ENCODE results near the gene CEP44. TPM values are rescaled to one million over a fixed set of nuclear protein-coding genes. Genes with fewer than 3 reads are reported as not detected.

The CEP44 gene
- total and polyA plus RNA-seq, 10 of the 15 experiments (the other 5 are each of a cell fraction or from before 2014, with no cell fraction given): 7.6 to 19.8 (median 14.2) TPM

- TF ChIP-seq POU2F2 (IDR thresholded peaks at IDR 0.05; ENCODE audit: borderline replicate concordance, low read depth, low read length): no peak
- TF ChIP-seq, protein P1, sequence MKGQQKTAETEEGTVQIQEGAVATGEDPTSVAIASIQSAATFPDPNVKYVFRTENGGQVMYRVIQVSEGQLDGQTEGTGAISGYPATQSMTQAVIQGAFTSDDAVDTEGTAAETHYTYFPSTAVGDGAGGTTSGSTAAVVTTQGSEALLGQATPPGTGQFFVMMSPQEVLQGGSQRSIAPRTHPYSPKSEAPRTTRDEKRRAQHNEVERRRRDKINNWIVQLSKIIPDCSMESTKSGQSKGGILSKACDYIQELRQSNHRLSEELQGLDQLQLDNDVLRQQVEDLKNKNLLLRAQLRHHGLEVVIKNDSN (IDR thresholded peaks at IDR 0.05; ENCODE audit: borderline replicate concordance, extremely low read length, insufficient read depth, low read depth, low read length): no peak
- TF ChIP-seq RUNX3 (IDR thresholded peaks at IDR 0.05; ENCODE audit: low read length): no peak
- TF ChIP-seq IKZF1 (conservative IDR thresholded peaks at IDR 0.05): no peak
- TF ChIP-seq, protein P2, sequence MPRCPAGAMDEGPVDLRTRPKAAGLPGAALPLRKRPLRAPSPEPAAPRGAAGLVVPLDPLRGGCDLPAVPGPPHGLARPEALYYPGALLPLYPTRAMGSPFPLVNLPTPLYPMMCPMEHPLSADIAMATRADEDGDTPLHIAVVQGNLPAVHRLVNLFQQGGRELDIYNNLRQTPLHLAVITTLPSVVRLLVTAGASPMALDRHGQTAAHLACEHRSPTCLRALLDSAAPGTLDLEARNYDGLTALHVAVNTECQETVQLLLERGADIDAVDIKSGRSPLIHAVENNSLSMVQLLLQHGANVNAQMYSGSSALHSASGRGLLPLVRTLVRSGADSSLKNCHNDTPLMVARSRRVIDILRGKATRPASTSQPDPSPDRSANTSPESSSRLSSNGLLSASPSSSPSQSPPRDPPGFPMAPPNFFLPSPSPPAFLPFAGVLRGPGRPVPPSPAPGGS (IDR thresholded peaks at IDR 0.05; ENCODE audit: borderline replicate concordance, insufficient read depth, low read depth, low read length, poor library complexity, severe bottlenecking): no peak
- no peak for TF ChIP-seq FOXM1 (IDR thresholded peaks at IDR 0.05; ENCODE audit: low read depth, low read length)
- TF ChIP-seq SP1 (IDR thresholded peaks at IDR 0.05; ENCODE audit: low read depth, low read length): no peak
- TF ChIP-seq SIN3A (IDR thresholded peaks at IDR 0.05; ENCODE audit: low read depth, low read length): no peak
- TF ChIP-seq HDAC2 (IDR thresholded peaks at IDR 0.05): no peak
- TF ChIP-seq, protein P3, sequence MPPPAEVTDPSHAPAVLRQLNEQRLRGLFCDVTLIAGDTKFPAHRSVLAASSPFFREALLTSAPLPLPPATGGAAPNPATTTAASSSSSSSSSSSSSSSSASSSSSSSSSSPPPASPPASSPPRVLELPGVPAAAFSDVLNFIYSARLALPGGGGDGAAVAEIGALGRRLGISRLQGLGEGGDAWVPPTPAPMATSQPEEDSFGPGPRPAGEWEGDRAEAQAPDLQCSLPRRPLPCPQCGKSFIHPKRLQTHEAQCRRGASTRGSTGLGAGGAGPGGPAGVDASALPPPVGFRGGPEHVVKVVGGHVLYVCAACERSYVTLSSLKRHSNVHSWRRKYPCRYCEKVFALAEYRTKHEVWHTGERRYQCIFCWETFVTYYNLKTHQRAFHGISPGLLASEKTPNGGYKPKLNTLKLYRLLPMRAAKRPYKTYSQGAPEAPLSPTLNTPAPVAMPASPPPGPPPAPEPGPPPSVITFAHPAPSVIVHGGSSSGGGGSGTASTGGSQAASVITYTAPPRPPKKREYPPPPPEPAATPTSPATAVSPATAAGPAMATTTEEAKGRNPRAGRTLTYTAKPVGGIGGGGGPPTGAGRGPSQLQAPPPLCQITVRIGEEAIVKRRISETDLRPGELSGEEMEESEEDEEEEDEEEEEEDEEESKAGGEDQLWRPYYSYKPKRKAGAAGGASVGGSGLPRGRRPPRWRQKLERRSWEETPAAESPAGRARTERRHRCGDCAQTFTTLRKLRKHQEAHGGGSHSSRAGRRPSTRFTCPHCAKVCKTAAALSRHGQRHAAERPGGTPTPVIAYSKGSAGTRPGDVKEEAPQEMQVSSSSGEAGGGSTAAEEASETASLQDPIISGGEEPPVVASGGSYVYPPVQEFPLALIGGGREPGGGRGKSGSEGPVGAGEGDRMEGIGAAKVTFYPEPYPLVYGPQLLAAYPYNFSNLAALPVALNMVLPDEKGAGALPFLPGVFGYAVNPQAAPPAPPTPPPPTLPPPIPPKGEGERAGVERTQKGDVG (CRISPR knock-in tag; IDR thresholded peaks at IDR 0.05): no peak
- TF ChIP-seq MEF2A (IDR thresholded peaks at IDR 0.05; ENCODE audit: insufficient read depth, low read depth, low read length): no peak
Measured at GRCh38 chr4:174381440-174381800, 97.7 kb downstream of the CEP44 start (continued).

Other genes starting within 250 kb of the CEP44 start
- gene FBXO8, start 244 bp upstream of the CEP44 start, total RNA-seq (2014; rRNA removed): 15.9 and 23.2 TPM in 2 replicates
- 18.3 and 19.0 TPM in 2 replicates for gene FBXO8, start 244 bp upstream of the CEP44 start, total RNA-seq (2014; rRNA removed; fragmentation: Illumina TruSeq; extraction: Trizol)
- 13.1 and 13.6 TPM in 2 replicates for gene FBXO8, start 244 bp upstream of the CEP44 start, total RNA-seq (2021)
- gene FBXO8, start 244 bp upstream of the CEP44 start, polyA plus RNA-seq (2011; rRNA removed): 38.1 and 51.8 TPM in 2 replicates
- 14.9 and 15.1 TPM in 2 replicates for gene FBXO8, start 244 bp upstream of the CEP44 start, polyA plus RNA-seq (2014; fragmentation: Illumina TruSeq; extraction: Trizol)
- gene FBXO8, start 244 bp upstream of the CEP44 start, polyA plus RNA-seq (2014; fragmentation: Nextera tagmentation; extraction: Ambion mirVana): 10 to 100 TPM; 13.7 to 19.3 TPM
- gene FBXO8, start 244 bp upstream of the CEP44 start, polyA plus RNA-seq (2014; rRNA removed): 8.8 and 11.3 TPM in 2 replicates
- gene FBXO8, start 244 bp upstream of the CEP44 start, polyA plus RNA-seq (2016; fragmentation: Nextera tagmentation; extraction: Ambion mirVana): 10 to 100 TPM; 17.6 to 18.2 TPM
- gene HPGD, start 238.6 kb downstream of the CEP44 start, total RNA-seq (2014; rRNA removed): not detected in 2 replicates
- gene HPGD, start 238.6 kb downstream of the CEP44 start, total RNA-seq (2014; rRNA removed; fragmentation: Illumina TruSeq; extraction: Trizol): not detected in 2 replicates
- gene HPGD, start 238.6 kb downstream of the CEP44 start, total RNA-seq (2021): 0.08 and 0.41 TPM in 2 replicates
- gene HPGD, start 238.6 kb downstream of the CEP44 start, polyA plus RNA-seq (2011; rRNA removed): 0.07 TPM in 1 of 2 replicates, not detected in the other
- 0.24 TPM in 1 of 2 replicates, not detected in the other for gene HPGD, start 238.6 kb downstream of the CEP44 start, polyA plus RNA-seq (2014; fragmentation: Illumina TruSeq; extraction: Trizol)
- not detected for gene HPGD, start 238.6 kb downstream of the CEP44 start, polyA plus RNA-seq (2014; fragmentation: Nextera tagmentation; extraction: Ambion mirVana)
- gene HPGD, start 238.6 kb downstream of the CEP44 start, polyA plus RNA-seq (2014; rRNA removed): not detected in 2 replicates
- not detected for gene HPGD, start 238.6 kb downstream of the CEP44 start, polyA plus RNA-seq (2016; fragmentation: Nextera tagmentation; extraction: Ambion mirVana)